ENCODE measurements around the gene FAM50B. TPM values are rescaled to one million over a fixed set of nuclear protein-coding genes. Genes with fewer than 3 reads are reported as not detected.

FAM50B gene
- total RNA-seq, 2 experiments from 2014 or later = not detected

DNA sequence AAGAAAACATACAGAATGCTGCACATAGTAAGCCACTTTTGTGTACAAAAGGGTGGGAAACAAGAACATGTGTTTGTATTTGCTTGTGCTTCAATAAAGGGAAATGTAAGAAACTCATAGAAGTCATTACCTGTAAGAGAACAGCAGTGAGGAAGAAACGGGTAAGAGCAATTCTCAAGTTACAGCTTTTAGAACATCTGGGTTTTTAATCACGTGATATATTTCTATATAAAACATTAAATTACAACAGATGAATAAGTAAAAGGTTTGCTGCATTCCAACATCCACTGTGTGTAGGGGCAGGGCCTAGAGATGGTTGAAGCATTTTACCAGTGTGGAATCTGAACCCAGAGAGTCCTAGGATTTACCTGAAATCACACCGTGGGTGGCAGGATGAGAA is 36.6 kb upstream of the FAM50B start:
- H3K4me2 ChIP-seq (ENCODE audit: low read length) = no peak overlapping the region

DNA sequence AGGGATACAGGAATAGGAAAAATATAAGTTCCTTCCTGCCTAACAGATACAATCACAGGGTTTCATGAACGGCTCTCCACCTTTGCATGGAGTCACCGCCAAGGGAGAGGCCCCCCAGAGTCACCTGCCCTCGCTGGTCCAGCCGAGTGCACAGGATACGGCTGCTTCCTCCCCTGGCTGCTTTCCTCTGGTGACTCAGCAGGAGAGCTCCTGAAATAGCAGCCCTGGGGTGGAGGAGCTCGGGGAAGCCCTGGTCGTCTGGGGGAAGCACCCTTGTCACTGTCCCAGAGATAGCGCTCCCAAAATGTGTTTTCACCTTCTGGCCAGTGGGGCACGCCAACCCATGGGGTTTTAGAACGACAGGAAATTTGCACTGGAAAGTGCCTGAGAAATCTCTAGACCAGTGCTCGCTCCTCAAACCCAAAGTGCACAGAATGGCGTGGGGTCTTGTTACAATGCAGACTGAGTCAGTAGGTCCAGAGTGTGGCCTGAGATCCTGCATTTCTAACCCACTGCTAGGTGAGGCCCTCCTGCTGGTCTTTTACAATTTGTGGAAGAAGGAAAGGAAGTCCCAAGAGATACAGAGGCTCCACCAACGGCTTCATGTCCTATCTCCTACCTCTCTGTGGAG is 35.9 kb upstream of the FAM50B start:
- ChIA-PET CTCF (ENCODE audit: unreplicated experiment) (interaction anchor here (0.6 kb wide), 1 partner anchor 240 kb away, joined by 3 read pairs; no protein-coding TSS in a partner anchor), POLR2A (interaction anchor here (1.0 kb wide), 1 partner anchor 100 kb away, joined by 3 read pairs; no protein-coding TSS in a partner anchor)
- H3K4me2 ChIP-seq (ENCODE audit: low read length) = no peak overlapping the region
- no peak for TF ChIP-seq EZH2phosphoT487 (IDR thresholded peaks at IDR 0.05; ENCODE audit: borderline replicate concordance, low read depth, low read length)
- TF ChIP-seq, protein P1, sequence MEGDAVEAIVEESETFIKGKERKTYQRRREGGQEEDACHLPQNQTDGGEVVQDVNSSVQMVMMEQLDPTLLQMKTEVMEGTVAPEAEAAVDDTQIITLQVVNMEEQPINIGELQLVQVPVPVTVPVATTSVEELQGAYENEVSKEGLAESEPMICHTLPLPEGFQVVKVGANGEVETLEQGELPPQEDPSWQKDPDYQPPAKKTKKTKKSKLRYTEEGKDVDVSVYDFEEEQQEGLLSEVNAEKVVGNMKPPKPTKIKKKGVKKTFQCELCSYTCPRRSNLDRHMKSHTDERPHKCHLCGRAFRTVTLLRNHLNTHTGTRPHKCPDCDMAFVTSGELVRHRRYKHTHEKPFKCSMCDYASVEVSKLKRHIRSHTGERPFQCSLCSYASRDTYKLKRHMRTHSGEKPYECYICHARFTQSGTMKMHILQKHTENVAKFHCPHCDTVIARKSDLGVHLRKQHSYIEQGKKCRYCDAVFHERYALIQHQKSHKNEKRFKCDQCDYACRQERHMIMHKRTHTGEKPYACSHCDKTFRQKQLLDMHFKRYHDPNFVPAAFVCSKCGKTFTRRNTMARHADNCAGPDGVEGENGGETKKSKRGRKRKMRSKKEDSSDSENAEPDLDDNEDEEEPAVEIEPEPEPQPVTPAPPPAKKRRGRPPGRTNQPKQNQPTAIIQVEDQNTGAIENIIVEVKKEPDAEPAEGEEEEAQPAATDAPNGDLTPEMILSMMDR (conservative IDR thresholded peaks at IDR 0.05; ENCODE audit: low read length) = no peak
- no peaks in the 10 kb centered on the region for H3K36me3 ChIP-seq (ENCODE audit: insufficient read depth, low read length)
- H3K27ac ChIP-seq (ENCODE audit: low read depth, low read length, poor library complexity, severe bottlenecking) = no peak overlapping the region
- intact Hi-C loops (cut with micrococcal nuclease; ENCODE audit: unreplicated experiment) = no loop called here
- no peaks in the 10 kb centered on the region for H4K20me1 ChIP-seq (ENCODE audit: insufficient read depth, low read length)
- H3K79me2 ChIP-seq (ENCODE audit: insufficient read depth, low read depth, low read length) = no peaks in the 10 kb centered on the region
- H3K4me3 ChIP-seq (ENCODE audit: low read depth, low read length, poor library complexity, severe bottlenecking) = no peak overlapping the region
- DNase-seq (ENCODE audit: low spot score) = no peak
- no TSS peak for BruUV-seq (replicated peaks)
- no peak overlapping the region for H2AFZ ChIP-seq (ENCODE audit: low read length)
- no peaks in the 10 kb centered on the region for H3K9me3 ChIP-seq (ENCODE audit: low read length)
- H3K4me1 ChIP-seq (ENCODE audit: insufficient read depth, low read length, poor library complexity, severe bottlenecking) = no peaks in the 10 kb centered on the region
- no peaks in the 10 kb centered on the region for H3K9me2 ChIP-seq (ENCODE audit: insufficient read depth, low read length)

More for the DNA sequence above, 36.6 kb upstream of the FAM50B start:
- no peak overlapping the region for H2AFZ ChIP-seq (ENCODE audit: low read length)
- H3K4me3 ChIP-seq (ENCODE audit: low read depth, low read length, poor library complexity, severe bottlenecking) = no peak overlapping the region
- ChIA-PET POLR2A (interaction anchor here (1.0 kb wide), 1 partner anchor 100 kb away, joined by 3 read pairs; no protein-coding TSS in a partner anchor), CTCF (ENCODE audit: unreplicated experiment) (interaction anchor here (0.6 kb wide), 1 partner anchor 241 kb away, joined by 3 read pairs; no protein-coding TSS in a partner anchor)
- no peaks in the 10 kb centered on the region for H3K9me2 ChIP-seq (ENCODE audit: insufficient read depth, low read length)
- no peak for DNase-seq (ENCODE audit: low spot score)
- TF ChIP-seq, protein P1 (conservative IDR thresholded peaks at IDR 0.05; ENCODE audit: low read length) = no peak
- no peak for TF ChIP-seq EZH2phosphoT487 (IDR thresholded peaks at IDR 0.05; ENCODE audit: borderline replicate concordance, low read depth, low read length)
- BruUV-seq (replicated peaks) = no TSS peak
- no peak overlapping the region for H3K27ac ChIP-seq (ENCODE audit: low read depth, low read length, poor library complexity, severe bottlenecking)
- H3K79me2 ChIP-seq (ENCODE audit: insufficient read depth, low read depth, low read length) = no peaks in the 10 kb centered on the region
- intact Hi-C loops (cut with micrococcal nuclease; ENCODE audit: unreplicated experiment) = no loop called here
- no peaks in the 10 kb centered on the region for H3K36me3 ChIP-seq (ENCODE audit: insufficient read depth, low read length)
- no peaks in the 10 kb centered on the region for H4K20me1 ChIP-seq (ENCODE audit: insufficient read depth, low read length)
- H3K4me1 ChIP-seq (ENCODE audit: insufficient read depth, low read length, poor library complexity, severe bottlenecking) = no peaks in the 10 kb centered on the region
- no peaks in the 10 kb centered on the region for H3K9me3 ChIP-seq (ENCODE audit: low read length)

DNA sequence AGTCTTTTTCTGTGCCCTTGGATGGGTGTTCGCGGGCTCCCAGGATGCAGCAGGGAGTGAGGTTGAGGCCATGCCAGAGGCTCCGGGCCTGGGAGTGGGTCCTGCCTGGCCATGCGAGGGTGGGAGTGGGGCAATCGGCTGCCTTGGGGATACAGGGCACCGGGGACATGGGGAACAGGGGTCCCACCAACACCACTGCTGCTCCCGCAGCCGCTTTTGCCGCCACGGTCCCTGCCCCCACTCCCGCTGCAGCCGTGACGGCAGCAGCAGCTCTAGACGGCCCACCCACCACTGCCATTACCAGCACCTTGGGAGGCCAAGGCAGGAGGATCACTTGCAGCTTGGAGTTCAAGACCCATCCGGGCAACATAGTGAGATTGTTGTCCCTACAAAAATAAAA is 35.3 kb upstream of the FAM50B start:
- Histone ChIP-seq H3K9me2 (ENCODE audit: insufficient read depth, low read length) (no peaks in the 10 kb centered on the region), H3K4me1 (ENCODE audit: insufficient read depth, low read length, poor library complexity, severe bottlenecking) (no peaks in the 10 kb centered on the region), H4K20me1 (ENCODE audit: insufficient read depth, low read length) (no peaks in the 10 kb centered on the region), H3K4me3 (ENCODE audit: low read depth, low read length, poor library complexity, severe bottlenecking) (no peak overlapping the region), H3K9me3 (ENCODE audit: low read length) (no peaks in the 10 kb centered on the region), H3K27ac (ENCODE audit: low read depth, low read length, poor library complexity, severe bottlenecking) (no peak overlapping the region), H3K79me2 (ENCODE audit: insufficient read depth, low read depth, low read length) (no peaks in the 10 kb centered on the region), H3K36me3 (ENCODE audit: insufficient read depth, low read length) (no peaks in the 10 kb centered on the region), H2AFZ (ENCODE audit: low read length) (no peak overlapping the region), H3K4me2 (ENCODE audit: low read length) (no peak overlapping the region)
- no peak for DNase-seq (ENCODE audit: low spot score)
- no TSS peak for BruUV-seq (replicated peaks)
- ChIA-PET CTCF (ENCODE audit: unreplicated experiment) (no interaction called here), POLR2A (interaction anchor here (1.0 kb wide), 1 partner anchor 165 kb away, joined by 3 read pairs; no protein-coding TSS in a partner anchor)
- TF ChIP-seq, protein P1 (conservative IDR thresholded peaks at IDR 0.05; ENCODE audit: low read length) = no peak
- TF ChIP-seq EZH2phosphoT487 (IDR thresholded peaks at IDR 0.05; ENCODE audit: borderline replicate concordance, low read depth, low read length) = no peak
- intact Hi-C loops (cut with micrococcal nuclease; ENCODE audit: unreplicated experiment) = no loop called here
